Measurements from ENCODE around the gene TMPRSS9. TPM values are rescaled to one million over a fixed set of nuclear protein-coding genes. Genes with fewer than 3 reads are reported as not detected.

TMPRSS9 gene
- total RNA-seq, 1 donor from 2014 or later = not detected

- Histone ChIP-seq H3K27me3 (ENCODE audit: control insufficient read depth, insufficient read depth, low read length) (no peaks in the 10 kb centered on the region), H3K36me3 (ENCODE audit: control insufficient read depth, insufficient read depth, low read length) (no peaks in the 10 kb centered on the region), H3K4me3 (ENCODE audit: low read depth, low read length) (no peak overlapping the region)
- DNase-seq (ENCODE audit: low read depth) = no peak
- no peak for TF ChIP-seq CTCF (IDR thresholded peaks at IDR 0.05; ENCODE audit: insufficient read depth, low read length, poor library complexity, severe bottlenecking)
Observed at GRCh38 chr19:2341982-2342381, 18.1 kb upstream of the TMPRSS9 start.

GRCh38 chr19:2342656-2343288 is 17.3 kb upstream of the TMPRSS9 start:
- Histone ChIP-seq H3K27me3 (ENCODE audit: control insufficient read depth, insufficient read depth, low read length) (no peaks in the 10 kb centered on the region), H3K36me3 (ENCODE audit: control insufficient read depth, insufficient read depth, low read length) (no peaks in the 10 kb centered on the region), H3K4me3 (ENCODE audit: low read depth, low read length) (no peak overlapping the region)
- no peak for DNase-seq (ENCODE audit: low read depth)
- no peak for TF ChIP-seq CTCF (IDR thresholded peaks at IDR 0.05; ENCODE audit: insufficient read depth, low read length, poor library complexity, severe bottlenecking)

GRCh38 chr19:2343289-2343982 is 16.6 kb upstream of the TMPRSS9 start:
- DNase-seq (ENCODE audit: low read depth) = no peak
- Histone ChIP-seq H3K27me3 (ENCODE audit: control insufficient read depth, insufficient read depth, low read length) (no peaks in the 10 kb centered on the region), H3K4me3 (ENCODE audit: low read depth, low read length) (no peak overlapping the region), H3K36me3 (ENCODE audit: control insufficient read depth, insufficient read depth, low read length) (no peaks in the 10 kb centered on the region)
- no peak for TF ChIP-seq CTCF (IDR thresholded peaks at IDR 0.05; ENCODE audit: insufficient read depth, low read length, poor library complexity, severe bottlenecking)

- Histone ChIP-seq H3K36me3 (ENCODE audit: control insufficient read depth, insufficient read depth, low read length) (no peaks in the 10 kb centered on the region), H3K4me3 (ENCODE audit: low read depth, low read length) (no peak overlapping the region), H3K27me3 (ENCODE audit: control insufficient read depth, insufficient read depth, low read length) (no peaks in the 10 kb centered on the region)
- TF ChIP-seq CTCF (IDR thresholded peaks at IDR 0.05; ENCODE audit: insufficient read depth, low read length, poor library complexity, severe bottlenecking) = no peak
- no peak for DNase-seq (ENCODE audit: low read depth)
Observed at GRCh38 chr19:2344381-2344870, 15.6 kb upstream of the TMPRSS9 start.

- TF ChIP-seq CTCF (IDR thresholded peaks at IDR 0.05; ENCODE audit: insufficient read depth, low read length, poor library complexity, severe bottlenecking) = no peak
- Histone ChIP-seq H3K4me3 (ENCODE audit: low read depth, low read length) (no peak overlapping the region), H3K27me3 (ENCODE audit: control insufficient read depth, insufficient read depth, low read length) (no peaks in the 10 kb centered on the region), H3K36me3 (ENCODE audit: control insufficient read depth, insufficient read depth, low read length) (no peaks in the 10 kb centered on the region)
- DNase-seq (ENCODE audit: low read depth) = no peak
Observed at GRCh38 chr19:2345076-2345475, 15.0 kb upstream of the TMPRSS9 start.
